SJCRH30 (cell line): Measurements from ENCODE around the gene CEP131. TPM values are rescaled to one million over a fixed set of nuclear protein-coding genes. Genes with fewer than 3 reads are reported as not detected.

Source experiments
- DNase-seq, 2 experiments: peaks; one replicate each; pipeline ENCODE4 v3.0.0-alpha.2; 2015 to 2020
- H3K27ac ChIP-seq: fragments of 250-450 bp; sonication (Bioruptor Pico); 2 replicates; pipeline ENCODE4 v1.5.1; 2020; ENCODE audit warnings: mild to moderate bottlenecking, moderate library complexity
- H3K27me3 ChIP-seq: fragments of 250-450 bp; sonication (Bioruptor Pico); 2 replicates; pipeline ENCODE4 v1.5.1; 2020; ENCODE audit warnings: mild to moderate bottlenecking, moderate library complexity
- H3K36me3 ChIP-seq: fragments of 250-450 bp; sonication (Bioruptor Pico); 2 replicates; pipeline ENCODE4 v1.5.1; 2020; ENCODE audit warnings: mild to moderate bottlenecking, moderate library complexity
- H3K4me1 ChIP-seq: fragments of 250-450 bp; sonication (Bioruptor Pico); 2 replicates; pipeline ENCODE4 v1.5.1; 2020; ENCODE audit warnings: mild to moderate bottlenecking, moderate library complexity
- H3K4me3 ChIP-seq: fragments of 250-450 bp; sonication (Bioruptor Pico); 2 replicates; pipeline ENCODE4 v1.5.1; 2020; ENCODE audit warnings: mild to moderate bottlenecking, moderate library complexity
- H3K9me3 ChIP-seq: fragments of 250-450 bp; sonication (Bioruptor Pico); replicated peaks from 2 replicates; pipeline ENCODE4 v1.5.1; 2020; ENCODE audit warnings: mild to moderate bottlenecking, moderate library complexity
- total RNA-seq: library from RNA; depleted of rRNA; stranded (reverse); fragments of >200 nt; shearing (Covaris generic); gene quantifications from 2 replicates; pipeline ENCODE4 v1.2.3, GENCODE V29; 2014

Gene CEP131
- total RNA-seq, 1 experiment from 2014 or later: 33.0 TPM

DNA sequence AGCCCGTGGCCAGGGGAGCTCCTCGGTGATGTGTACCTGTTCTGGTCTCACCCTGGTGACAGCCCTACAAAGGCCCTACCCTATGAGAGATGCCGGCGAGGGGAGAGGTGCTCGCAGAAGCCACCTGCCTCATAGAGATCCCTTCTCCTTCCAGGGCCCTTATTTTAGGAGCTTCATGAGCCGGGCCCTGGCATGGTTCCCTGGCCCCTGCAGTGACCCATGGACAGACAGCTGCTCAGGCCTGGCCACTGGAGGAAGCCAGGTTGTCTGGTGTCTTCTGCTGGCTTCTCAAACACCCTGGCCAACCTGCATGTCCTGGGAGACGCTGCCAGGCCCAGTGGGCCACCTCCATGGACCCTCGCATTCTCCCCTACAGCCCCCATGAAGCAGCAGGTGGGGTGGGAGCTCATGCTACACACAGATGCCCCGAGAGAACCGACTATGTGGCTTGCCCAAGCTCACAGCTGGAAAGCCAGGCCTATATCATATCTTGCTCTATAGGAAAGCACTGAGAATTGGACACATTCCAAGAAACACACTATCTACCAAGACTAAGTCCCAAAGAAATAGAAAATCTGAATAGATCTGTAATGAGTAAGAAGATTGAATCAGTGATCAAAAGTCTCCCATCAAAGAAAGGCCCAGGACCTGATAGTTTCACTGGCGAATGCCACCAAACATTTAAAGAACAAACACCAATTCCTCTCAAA is 49.6 kb downstream of the CEP131 start:
- Histone ChIP-seq H3K4me3 (no peak overlapping the region), H3K27ac (no peak overlapping the region), H3K27me3 (no peaks in the 10 kb centered on the region), H3K36me3 (no peaks in the 10 kb centered on the region), H3K4me1 (peaks cover 16% of the 10 kb centered on the region), H3K9me3 (peaks cover 13% of the 10 kb centered on the region)
- peak in 1 of 2 experiments; percentile 57 for DNase-seq

- DNase-seq: no peak
- H3K9me3 ChIP-seq: peaks cover 13% of the 10 kb centered on the region
- no peak overlapping the region for H3K4me3 ChIP-seq
- H3K36me3 ChIP-seq: no peaks in the 10 kb centered on the region
- no peaks in the 10 kb centered on the region for H3K27me3 ChIP-seq
- H3K27ac ChIP-seq: no peak overlapping the region
- H3K4me1 ChIP-seq: peaks cover 16% of the 10 kb centered on the region
These were observed 50.8 kb downstream of the CEP131 start for GRCh38 chr17:81171941-81172340.

DNA sequence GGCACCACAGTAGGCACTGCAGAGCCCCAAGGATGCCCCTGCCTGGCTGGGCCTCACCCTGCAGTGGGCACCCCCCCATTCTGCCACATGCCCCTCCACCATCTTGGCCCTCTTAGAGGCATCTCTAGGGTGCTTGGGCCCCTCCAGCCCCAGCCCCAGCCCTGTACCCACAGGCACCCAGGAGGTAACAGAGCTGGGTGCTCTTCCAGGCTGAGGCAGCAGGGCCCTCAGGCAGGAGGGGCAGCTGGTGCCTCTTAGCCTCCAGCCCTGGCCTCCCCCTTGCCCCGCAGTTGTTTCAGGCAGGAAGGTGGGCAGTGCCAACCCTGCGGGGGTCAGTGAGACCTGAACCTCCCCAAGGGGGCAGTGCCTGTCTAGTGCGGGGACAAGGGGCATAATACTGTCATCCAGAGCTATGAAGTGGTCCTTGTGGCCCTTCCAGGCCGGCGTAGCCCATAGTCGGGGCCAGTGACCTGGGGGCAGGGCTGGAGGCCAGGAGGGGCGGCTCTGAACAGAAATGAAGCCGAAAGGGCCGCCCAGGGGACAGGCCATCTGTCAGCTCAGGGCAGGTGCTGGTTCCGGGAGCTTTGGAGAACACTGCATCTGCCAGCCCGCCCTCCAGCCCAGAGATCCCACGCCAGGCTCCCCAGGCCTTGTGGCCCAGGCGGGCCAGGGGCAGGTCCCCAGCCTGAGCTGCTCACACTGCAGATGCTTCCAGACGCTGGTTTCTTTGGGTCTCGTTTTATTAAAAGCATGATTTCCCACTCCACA is 51.9 kb downstream of the CEP131 start:
- H3K27ac ChIP-seq: no peak overlapping the region
- no peaks in the 10 kb centered on the region for H3K27me3 ChIP-seq
- H3K4me1 ChIP-seq: peaks cover 16% of the 10 kb centered on the region
- DNase-seq: peak; percentile 69 to 78
- H3K9me3 ChIP-seq: peaks cover 13% of the 10 kb centered on the region
- H3K4me3 ChIP-seq: no peak overlapping the region
- H3K36me3 ChIP-seq: no peaks in the 10 kb centered on the region

DNA sequence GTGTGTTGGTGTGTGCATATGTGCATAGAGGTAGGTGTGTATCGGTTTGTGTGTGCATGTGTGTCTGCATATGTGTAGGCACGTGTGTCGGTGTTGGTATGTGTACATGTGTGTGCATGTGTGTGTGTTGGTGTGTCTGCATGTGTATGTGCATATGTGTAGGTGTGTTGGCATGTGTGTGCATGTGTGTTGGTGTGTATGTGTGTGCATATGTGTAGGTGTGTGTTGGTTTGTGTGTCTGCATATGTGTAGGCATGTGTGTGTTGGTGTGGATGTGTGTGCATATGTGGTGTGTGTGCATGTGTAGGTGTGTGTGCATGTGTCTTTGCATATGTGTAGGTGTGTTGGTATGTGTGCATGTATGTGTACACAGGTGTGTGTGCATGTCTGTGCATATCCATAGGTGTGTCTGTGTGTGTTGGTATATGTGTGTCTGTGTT is 52.9 kb downstream of the CEP131 start:
- no peak for DNase-seq
- Histone ChIP-seq H3K36me3 (no peaks in the 10 kb centered on the region), H3K4me1 (peaks cover 16% of the 10 kb centered on the region), H3K4me3 (no peak overlapping the region), H3K27ac (no peak overlapping the region), H3K9me3 (peaks cover 8% of the 10 kb centered on the region), H3K27me3 (no peaks in the 10 kb centered on the region)

DNA sequence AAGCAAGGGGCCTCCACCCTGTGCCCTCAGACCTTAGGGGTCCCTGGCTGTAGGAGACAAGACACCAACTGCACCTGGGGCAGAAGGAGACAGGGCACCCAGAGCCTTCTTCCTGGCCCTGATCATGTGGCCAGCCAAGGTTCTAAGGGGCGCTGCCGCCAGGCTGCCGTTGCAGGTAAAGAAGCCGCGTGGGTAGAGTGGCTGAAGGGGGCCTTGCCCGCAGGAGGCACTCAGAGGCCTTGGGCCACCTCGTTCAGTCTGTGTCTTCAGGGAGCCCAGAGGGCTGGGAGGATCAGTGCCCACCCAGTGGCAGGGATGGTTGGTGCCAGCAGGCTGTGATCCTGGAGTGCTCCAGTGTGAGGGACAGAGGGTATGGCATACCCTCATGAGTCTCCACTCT is 55.1 kb downstream of the CEP131 start:
- Histone ChIP-seq H3K9me3 (no peaks in the 10 kb centered on the region), H3K4me1 (peaks cover 31% of the 10 kb centered on the region), H3K27me3 (no peaks in the 10 kb centered on the region), H3K4me3 (no peak overlapping the region), H3K36me3 (no peaks in the 10 kb centered on the region), H3K27ac (no peak overlapping the region)
- no peak for DNase-seq

- no peaks in the 10 kb centered on the region for H3K36me3 ChIP-seq
- H3K9me3 ChIP-seq: no peaks in the 10 kb centered on the region
- H3K4me1 ChIP-seq: peaks cover 36% of the 10 kb centered on the region
- no peaks in the 10 kb centered on the region for H3K27me3 ChIP-seq
- no peak overlapping the region for H3K4me3 ChIP-seq
- no peak for DNase-seq
- H3K27ac ChIP-seq: no peak overlapping the region
These were observed 55.6 kb downstream of the CEP131 start for GRCh38 chr17:81167194-81167524.

- Histone ChIP-seq H3K36me3 (no peaks in the 10 kb centered on the region), H3K4me1 (peaks cover 34% of the 10 kb centered on the region), H3K27ac (peak within 1 kb of the TSS; percentile 97), H3K9me3 (no peaks in the 10 kb centered on the region), H3K27me3 (no peaks in the 10 kb centered on the region), H3K4me3 (peak within 1 kb of the TSS; percentile 91)
- no peak for DNase-seq
These were observed 56.7 kb downstream of the CEP131 start, which contains the start of gene AATK for GRCh38 chr17:81166033-81166492. Gene AATK, minus strand, starts transcription at chr17:81166221. Its CDS starts 229 bp downstream, at chr17:81165992.

- Histone ChIP-seq H3K27me3 (no peaks in the 10 kb centered on the region), H3K9me3 (no peaks in the 10 kb centered on the region), H3K27ac (peak within 1 kb of the TSS; percentile 97), H3K4me1 (peaks cover 28% of the 10 kb centered on the region), H3K36me3 (no peaks in the 10 kb centered on the region), H3K4me3 (peak within 1 kb of the TSS; percentile 91)
- DNase-seq: peak; percentile 81 to 83
These were observed 57.3 kb downstream of the CEP131 start, which contains the start of gene PVALEF for GRCh38 chr17:81165246-81166032. Gene PVALEF, plus strand, starts transcription at chr17:81165507. Its CDS starts 15,720 bp downstream, at chr17:81181227.

DNA sequence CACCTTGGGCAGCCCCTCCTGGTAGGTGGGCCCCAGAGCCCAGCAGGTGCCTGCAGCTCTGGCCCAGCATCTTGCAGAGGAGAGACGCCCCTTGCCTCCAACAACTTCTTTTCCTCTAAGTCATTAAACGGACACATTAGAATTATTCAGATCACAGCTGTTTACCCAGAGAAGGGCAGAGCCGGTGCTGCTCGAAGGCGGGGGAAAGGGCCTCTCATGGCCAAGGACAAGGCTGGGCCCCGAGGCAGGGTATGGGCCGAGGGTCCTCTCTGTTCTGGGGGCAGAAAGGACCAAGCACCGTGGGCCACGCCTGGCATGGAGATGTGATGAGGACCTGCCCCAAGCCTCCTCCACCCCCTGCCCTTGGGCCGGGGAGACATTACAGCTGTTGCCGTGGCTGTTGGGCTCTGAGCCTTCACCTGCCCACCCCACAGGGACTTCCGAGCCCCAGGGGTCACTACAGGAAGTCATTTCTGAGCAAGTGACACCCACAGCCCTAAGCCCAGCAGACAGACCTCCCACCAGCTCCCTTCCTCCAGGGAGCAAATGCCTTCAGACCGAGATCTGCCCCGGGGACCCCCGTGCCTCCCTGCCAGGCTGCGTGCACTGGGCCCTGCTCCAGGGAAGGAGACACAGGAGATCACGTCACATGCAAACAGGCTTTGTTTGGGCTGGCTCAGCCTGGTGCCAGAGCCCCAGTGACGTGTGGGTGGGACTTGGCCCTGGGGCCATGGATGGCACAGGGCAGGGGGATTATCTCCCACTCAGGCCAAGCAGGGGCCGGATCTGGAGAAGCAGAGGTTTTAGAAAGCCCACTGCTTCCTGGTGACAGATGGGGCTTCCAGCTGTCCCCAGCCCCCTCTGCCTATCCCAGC is 58.2 kb downstream of the CEP131 start:
- no peaks in the 10 kb centered on the region for H3K27me3 ChIP-seq
- H3K27ac ChIP-seq: peak overlapping the region; percentile 97
- H3K4me3 ChIP-seq: peak overlapping the region; percentile 91
- H3K4me1 ChIP-seq: peaks cover 28% of the 10 kb centered on the region
- DNase-seq: peak; percentile 99
- H3K9me3 ChIP-seq: no peaks in the 10 kb centered on the region
- H3K36me3 ChIP-seq: no peaks in the 10 kb centered on the region

DNA sequence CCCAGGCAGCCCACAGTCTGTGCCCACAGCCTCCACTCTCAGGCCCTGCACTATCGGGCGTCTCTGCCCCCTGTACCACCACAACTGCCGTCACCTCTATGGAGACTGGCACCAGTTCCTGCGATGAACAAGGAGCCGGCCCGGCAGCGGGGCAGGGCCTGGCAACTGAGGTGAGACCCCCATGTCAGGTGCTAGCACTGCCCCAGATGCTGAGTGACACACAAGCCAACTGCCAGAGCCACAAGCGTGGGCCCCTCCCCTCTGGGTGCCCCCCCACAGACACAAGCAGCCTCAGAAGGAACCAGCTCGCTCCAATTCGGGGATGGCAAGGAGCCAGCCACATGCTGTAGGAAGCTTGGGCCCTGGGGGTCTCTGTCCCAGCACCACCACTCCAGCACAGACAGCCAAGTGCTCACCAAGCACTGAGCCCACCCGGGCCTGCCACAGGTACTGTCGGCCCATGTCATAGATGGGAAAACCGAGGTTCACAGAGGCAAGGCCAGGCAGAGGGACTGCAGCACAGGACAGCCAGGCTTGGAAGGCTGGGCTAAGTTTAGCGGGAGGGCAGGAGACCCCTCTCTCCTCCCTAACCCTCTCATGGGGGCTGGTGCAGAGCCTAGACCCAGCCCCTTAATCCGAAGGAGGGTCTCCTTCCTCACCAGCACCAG is 58.9 kb downstream of the CEP131 start:
- peak overlapping the region; percentile 91 for H3K4me3 ChIP-seq
- no peaks in the 10 kb centered on the region for H3K36me3 ChIP-seq
- peak overlapping the region; percentile 97 for H3K27ac ChIP-seq
- no peaks in the 10 kb centered on the region for H3K9me3 ChIP-seq
- H3K4me1 ChIP-seq: peaks cover 28% of the 10 kb centered on the region
- no peaks in the 10 kb centered on the region for H3K27me3 ChIP-seq
- DNase-seq: peak in 1 of 2 experiments; percentile 48

- Histone ChIP-seq H3K36me3 (no peaks in the 10 kb centered on the region), H3K4me3 (no peak overlapping the region), H3K27ac (peak overlapping the region; percentile 97; the same call in 1 of the 2 replicates), H3K27me3 (no peaks in the 10 kb centered on the region), H3K9me3 (no peaks in the 10 kb centered on the region), H3K4me1 (peaks cover 28% of the 10 kb centered on the region)
- no peak for DNase-seq
These were observed 59.6 kb downstream of the CEP131 start for GRCh38 chr17:81163051-81163695.

DNA sequence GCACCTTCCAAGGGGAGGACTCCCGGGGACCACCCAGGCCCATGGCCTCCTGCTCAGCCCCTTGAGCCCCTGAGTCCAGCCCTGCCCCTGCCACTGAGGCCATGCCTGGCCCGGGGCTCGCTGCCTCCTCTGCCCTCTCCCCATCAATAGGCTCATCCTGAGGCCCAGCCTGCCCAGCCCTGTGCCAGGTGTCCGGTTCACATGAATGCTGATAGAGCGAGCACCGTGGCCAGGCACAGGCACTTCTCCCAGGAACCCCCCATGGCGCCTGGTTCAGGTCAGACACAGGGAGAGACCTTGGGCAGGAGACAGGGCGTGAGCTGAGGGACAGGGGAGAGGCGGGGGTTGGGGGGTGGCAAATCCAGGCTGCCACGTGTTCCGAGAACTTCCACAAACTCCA is 60.3 kb downstream of the CEP131 start:
- DNase-seq: no peak
- Histone ChIP-seq H3K27me3 (no peaks in the 10 kb centered on the region), H3K9me3 (no peaks in the 10 kb centered on the region)

DNA sequence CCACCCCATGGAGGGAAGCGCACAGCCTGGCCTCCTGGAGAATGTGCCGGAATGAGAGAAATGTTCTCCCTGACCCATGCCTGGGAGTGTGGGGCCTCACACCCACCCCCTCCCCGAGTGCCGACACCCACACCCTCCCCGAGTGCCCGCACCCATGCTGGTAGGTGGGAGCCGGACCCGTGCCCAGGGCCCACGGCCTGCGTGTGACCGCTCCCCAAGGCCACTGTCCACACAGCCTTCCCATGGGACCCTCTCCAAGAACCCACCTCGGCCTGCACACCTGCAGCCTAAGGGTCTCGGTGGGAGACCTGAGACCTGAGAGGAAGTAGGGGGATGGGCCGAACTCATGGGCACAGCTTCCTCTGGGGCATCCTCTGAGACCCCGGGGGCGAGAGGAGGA is 60.8 kb downstream of the CEP131 start:
- Histone ChIP-seq H3K27me3 (no peaks in the 10 kb centered on the region), H3K27ac (no peak overlapping the region)

More for the DNA sequence above, 60.3 kb downstream of the CEP131 start:
- Histone ChIP-seq H3K4me1 (peaks cover 28% of the 10 kb centered on the region), H3K27ac (no peak overlapping the region), H3K36me3 (no peaks in the 10 kb centered on the region), H3K4me3 (no peak overlapping the region)

More for the DNA sequence above, 60.8 kb downstream of the CEP131 start:
- no peaks in the 10 kb centered on the region for H3K9me3 ChIP-seq
- H3K4me1 ChIP-seq: peaks cover 28% of the 10 kb centered on the region
- no peak overlapping the region for H3K4me3 ChIP-seq
- no peak for DNase-seq
- no peaks in the 10 kb centered on the region for H3K36me3 ChIP-seq
